IMR-90 (cell line): ENCODE measurements around the gene CDK5RAP3. TPM values are rescaled to one million over a fixed set of nuclear protein-coding genes. Genes with fewer than 3 reads are reported as not detected.

Source experiments
- ATAC-seq: fragments of 200-7000 bp; cut with Tn5 transposase; 2 replicates; pipeline ENCODE4 v1.9.1; 2020; ENCODE audit warnings: low read depth, mild to moderate bottlenecking, moderate library complexity
- BruUV-seq: library from RNA; stranded (reverse); fragments of 400-500 nt; replicated peaks from 2 replicates; lab custom pipeline; 2021; lab: Mats Ljungman, UMichigan
- CTCF ChIA-PET: fragments of 300-600 bp; formaldehyde crosslinking; extraction: SDS; loops from one replicate; lab custom pipeline; 2021; ENCODE audit warnings: antibody characterized with exemption; lab: Yijun Ruan, JAX
- POLR2A ChIA-PET: fragments of 300-600 bp; sonication (Branson Sonifier 250); formaldehyde crosslinking; loops from one replicate; lab custom pipeline; 2022; ENCODE audit warnings: antibody characterized with exemption; ENCODE audit not compliant: unreplicated experiment; lab: Charles Lee
- DNase-seq: peaks from one replicate; pipeline ENCODE4 v3.0.0; 2013
- H2AFZ ChIP-seq: replicated peaks from 2 replicates; pipeline ENCODE3; 2013; ENCODE audit warnings: low read length, mild to moderate bottlenecking; ENCODE audit not compliant: poor library complexity
- H2AK5ac ChIP-seq: 2 replicates; pipeline ENCODE4 v1.6.1; 2013; ENCODE audit warnings: low read depth, low read length, inconsistent platforms
- H2AK9ac ChIP-seq: replicated peaks from 2 replicates; pipeline ENCODE3; 2013; ENCODE audit warnings: mild to moderate bottlenecking, low read depth, low read length, moderate library complexity; ENCODE audit not compliant: poor library complexity
- H2BK120ac ChIP-seq: 2 replicates; pipeline ENCODE4 v1.6.1; 2013; ENCODE audit warnings: low read depth, low read length, inconsistent platforms
- H2BK15ac ChIP-seq: 3 replicates; pipeline ENCODE4 v1.6.1; 2013; ENCODE audit warnings: low read depth, low read length, inconsistent platforms
- H2BK20ac ChIP-seq: 2 replicates; pipeline ENCODE4 v1.6.1; 2013; ENCODE audit warnings: low read depth, mild to moderate bottlenecking, inconsistent platforms, low read length, moderate library complexity
- H2BK5ac ChIP-seq: 2 replicates; pipeline ENCODE4 v1.6.1; 2013; ENCODE audit warnings: mild to moderate bottlenecking, low read depth, low read length, inconsistent platforms; ENCODE audit not compliant: poor library complexity, severe bottlenecking
- H3K14ac ChIP-seq: replicated peaks from 2 replicates; pipeline ENCODE4 v1.6.1; 2013; ENCODE audit warnings: low read depth, low read length, inconsistent platforms
- H3K18ac ChIP-seq: 2 replicates; pipeline ENCODE4 v1.6.1; 2013; ENCODE audit warnings: low read depth, low read length, control low read depth
- H3K23ac ChIP-seq: 2 replicates; pipeline ENCODE4 v1.6.1; 2013; ENCODE audit warnings: low read depth, low read length, inconsistent platforms
- H3K27ac ChIP-seq: 2 replicates; pipeline ENCODE4 v1.5.1; 2013; ENCODE audit warnings: mild to moderate bottlenecking, control low read depth, low read length; ENCODE audit not compliant: insufficient read depth
- H3K27me3 ChIP-seq: 2 replicates; pipeline ENCODE4 v1.6.1; 2013; ENCODE audit warnings: low read length; ENCODE audit not compliant: control insufficient read depth, insufficient read depth
- H3K36me3 ChIP-seq: 2 replicates; pipeline ENCODE4 v1.6.1; 2013; ENCODE audit warnings: low read length, mixed read lengths; ENCODE audit not compliant: control insufficient read depth, insufficient read depth
- H3K4ac ChIP-seq: 2 replicates; pipeline ENCODE4 v1.6.1; 2013; ENCODE audit warnings: low read depth, low read length, inconsistent platforms
- H3K4me1 ChIP-seq: 2 replicates; pipeline ENCODE4 v1.6.1; 2013; ENCODE audit warnings: low read length, mixed read lengths; ENCODE audit not compliant: control insufficient read depth, insufficient read depth
- H3K4me2 ChIP-seq: 2 replicates; pipeline ENCODE4 v1.6.1; 2013; ENCODE audit warnings: low read depth, mild to moderate bottlenecking, control low read depth, low read length, moderate library complexity
- H3K4me3 ChIP-seq: 2 replicates; pipeline ENCODE4 v1.5.1; 2013; ENCODE audit warnings: low read depth, mild to moderate bottlenecking, control low read depth, low read length, moderate library complexity; ENCODE audit not compliant: insufficient read depth
- H3K56ac ChIP-seq: 2 replicates; pipeline ENCODE4 v1.6.1; 2013; ENCODE audit warnings: low read length, inconsistent platforms; ENCODE audit not compliant: insufficient read depth; ENCODE audit errors: extremely low read depth
- H3K79me1 ChIP-seq, 2 experiments: 2 replicates each; pipeline ENCODE4 v1.6.1; 2013; ENCODE audit warnings: low read length in 2 of 2, inconsistent platforms in 1 of 2, low read depth in 1 of 2
- H3K9ac ChIP-seq: 2 replicates; pipeline ENCODE4 v1.6.1; 2013; ENCODE audit warnings: low read depth, low read length, control low read depth
- H3K9me1 ChIP-seq: 2 replicates; pipeline ENCODE4 v1.6.1; 2013; ENCODE audit warnings: low read length, inconsistent platforms; ENCODE audit not compliant: insufficient read depth
- H3K9me3 ChIP-seq: 2 replicates; pipeline ENCODE4 v1.6.1; 2013; ENCODE audit warnings: low read length; ENCODE audit not compliant: control insufficient read depth, insufficient read depth
- H4K20me1 ChIP-seq: 2 replicates; pipeline ENCODE4 v1.6.1; 2013; ENCODE audit warnings: low read length, inconsistent platforms; ENCODE audit not compliant: insufficient read depth
- H4K5ac ChIP-seq: 2 replicates; pipeline ENCODE4 v1.6.1; 2013; ENCODE audit warnings: mild to moderate bottlenecking, low read depth, low read length, control low read depth
- H4K8ac ChIP-seq, 2 experiments: 2 replicates each; pipeline ENCODE4 v1.6.1; 2013; ENCODE audit warnings: low read depth in 2 of 2, low read length in 2 of 2, control low read depth in 1 of 2, inconsistent platforms in 1 of 2
- H4K91ac ChIP-seq: 2 replicates; pipeline ENCODE4 v1.6.1; 2013; ENCODE audit warnings: low read depth, low read length, inconsistent platforms; ENCODE audit not compliant: insufficient read depth
- BHLHE40 ChIP-seq: fragments of 150-350 bp; IDR thresholded peaks from 2 replicates; pipeline ENCODE4 v1.6.1; 2016; ENCODE audit warnings: mild to moderate bottlenecking, low read depth, low read length
- CEBPB ChIP-seq: IDR thresholded peaks from 2 replicates; pipeline ENCODE4 v1.6.1; 2012; ENCODE audit warnings: low read depth, low read length, improper control_type of control experiment
- CHD1 ChIP-seq: IDR thresholded peaks from 2 replicates; pipeline ENCODE4 v1.6.1; 2012; ENCODE audit warnings: low read depth, low read length, improper control_type of control experiment
- CTCF ChIP-seq: conservative IDR thresholded peaks from 2 replicates; pipeline ENCODE4 v1.5.1; 2012; ENCODE audit warnings: mild to moderate bottlenecking, low read depth, low read length, improper control_type of control experiment
- ELK1 ChIP-seq: fragments of 150-350 bp; IDR thresholded peaks from 2 replicates; pipeline ENCODE4 v1.6.1; 2016; ENCODE audit warnings: low read depth, mild to moderate bottlenecking, low read length, moderate library complexity, borderline replicate concordance
- FOS ChIP-seq: fragments of 150-350 bp; IDR thresholded peaks from 2 replicates; pipeline ENCODE4 v1.6.1; 2016; ENCODE audit warnings: low read depth, low read length
- MAFK ChIP-seq: IDR thresholded peaks from 2 replicates; pipeline ENCODE4 v1.6.1; 2012; ENCODE audit warnings: low read depth, low read length, improper control_type of control experiment
- MAZ ChIP-seq: IDR thresholded peaks from 2 replicates; pipeline ENCODE4 v1.6.1; 2012; ENCODE audit warnings: low read depth, mild to moderate bottlenecking, low read length, improper control_type of control experiment, moderate library complexity, borderline replicate concordance
- MXI1 ChIP-seq: IDR thresholded peaks from 2 replicates; pipeline ENCODE4 v1.6.1; 2012; ENCODE audit warnings: low read depth, mild to moderate bottlenecking, low read length, moderate library complexity, borderline replicate concordance
- NFE2L2 ChIP-seq: fragments of 150-350 bp; IDR thresholded peaks from 2 replicates; pipeline ENCODE4 v1.6.1; 2016; ENCODE audit warnings: low read depth, mild to moderate bottlenecking, low read length
- POLR2A ChIP-seq: IDR thresholded peaks from 2 replicates; pipeline ENCODE4 v1.6.1; 2012; ENCODE audit warnings: mild to moderate bottlenecking, low read depth, low read length
- RAD21 ChIP-seq: IDR thresholded peaks from 2 replicates; pipeline ENCODE4 v1.6.1; 2012; ENCODE audit warnings: low read length, improper control_type of control experiment
- RCOR1 ChIP-seq: IDR thresholded peaks from 2 replicates; pipeline ENCODE4 v1.6.1; 2012; ENCODE audit warnings: mild to moderate bottlenecking, low read length, improper control_type of control experiment; ENCODE audit not compliant: insufficient replicate concordance
- RFX5 ChIP-seq: IDR thresholded peaks from 2 replicates; pipeline ENCODE4 v1.8.0; 2012; ENCODE audit warnings: low read depth, mild to moderate bottlenecking, low read length, moderate library complexity
- SMC3 ChIP-seq: fragments of 150-350 bp; IDR thresholded peaks from 2 replicates; pipeline ENCODE4 v1.6.1; 2016; ENCODE audit warnings: low read depth, mild to moderate bottlenecking, antibody characterized with exemption, low read length, moderate library complexity
- USF2 ChIP-seq: fragments of 150-350 bp; IDR thresholded peaks from 2 replicates; pipeline ENCODE4 v1.6.1; 2017; ENCODE audit warnings: mild to moderate bottlenecking, antibody characterized with exemption, low read length, low read depth
- WGBS, 2 experiments: methylation state at CpG; one replicate each; pipeline versions ENCODE4 v1.1.5 to v1.1.7; 2013; ENCODE audit warnings: missing lambda C conversion rate in 2 of 2; ENCODE audit not compliant: insufficient read length in 1 of 2; ENCODE audit errors: extremely low coverage in 2 of 2; 5-methylcytosine and 5-hydroxymethylcytosine counted together
- dilution Hi-C: fragments of 300-500 bp; cut with HindIII; formaldehyde crosslinking; loops from one replicate; pipeline ENCODE4 v1.14.3; 2018; ENCODE audit warnings: low sequenced_read_pairs; ENCODE audit not compliant: unreplicated experiment
- in situ Hi-C: fragments of 300-500 bp; cut with MboI; formaldehyde crosslinking; loops from 3 replicates; pipeline ENCODE4 v1.14.3; 2019; ENCODE audit warnings: low sequenced_read_pairs, inconsistent platforms, mixed read lengths
- intact Hi-C: fragments of 100-400 bp; cut with micrococcal nuclease; formaldehyde crosslinking; loops from 2 replicates; pipeline ENCODE4 v1.10.0; 2022
- polyA plus RNA-seq, 3 experiments: library from polyadenylated mRNA; depleted of rRNA; stranded (reverse); fragments of >200 nt; gene quantifications; 2 replicates each; pipeline ENCODE4 v1.2.3, GENCODE V29; 2012; ENCODE audit warnings: low replicate concordance in 1 of 3
- total RNA-seq: library from RNA; depleted of rRNA; stranded (reverse); fragments of >200 nt; gene quantifications from 2 replicates; pipeline ENCODE4 v1.2.3, GENCODE V29; 2012

CDK5RAP3 gene
- total and polyA plus RNA-seq, 2 of the 4 experiments (the other 2 are of a cell fraction): 75.3 to 153 TPM

GRCh38 chr17:47935961-47936360 lies 35.0 kb upstream of the CDK5RAP3 start:
- peak overlapping the region; percentile 25 for H2BK5ac ChIP-seq
- H3K14ac ChIP-seq: peak overlapping the region; percentile 8; the same call in 1 of the 2 replicates
- POLR2A ChIA-PET: no interaction called here
- H2AFZ ChIP-seq: peak overlapping the region; percentile 64
- no peak overlapping the region for H4K5ac ChIP-seq
- peak overlapping the region; percentile 62 for H4K91ac ChIP-seq
- H3K4me1 ChIP-seq: peaks cover 4% of the 10 kb centered on the region; the same call in 1 of the 2 replicates
- H3K23ac ChIP-seq: 0 out of 2 replicates have a peak overlapping the region, but pooled peaks have one; percentile 20
- DNase-seq (peak; percentile 85), ATAC-seq (peak; percentile 89)
- no peaks in the 10 kb centered on the region for H3K27me3 ChIP-seq
- peak overlapping the region in 1 of 2 experiments; percentile 71; a peak in 1 of 4 replicates for H4K8ac ChIP-seq
- H3K18ac ChIP-seq: no peak overlapping the region
- H4K20me1 ChIP-seq: no peaks in the 10 kb centered on the region
- H3K4ac ChIP-seq: peak overlapping the region; percentile 2; the same call in 1 of the 2 replicates
- H3K36me3 ChIP-seq: no peaks in the 10 kb centered on the region
- H3K9me3 ChIP-seq: no peaks in the 10 kb centered on the region
- intact Hi-C loops (no loop called here), dilution Hi-C loops (no loop called here), in situ Hi-C loops (no loop called here)
- peaks cover 3 to 21% of the 10 kb centered on the region in 2 experiments; a peak in 1 of 4 replicates for H3K79me1 ChIP-seq
- no TSS peak for BruUV-seq
- peak overlapping the region; percentile 56; the same call in 1 of the 2 replicates for H2AK5ac ChIP-seq
- H3K9me1 ChIP-seq: peaks cover 21% of the 10 kb centered on the region
- 0 out of 2 replicates have a peak overlapping the region, but pooled peaks have one; percentile 8 for H2BK120ac ChIP-seq
- H2AK9ac ChIP-seq: peak overlapping the region; percentile 6
- no peak overlapping the region for H2BK15ac ChIP-seq
- H3K4me3 ChIP-seq: no peak overlapping the region
- no peak overlapping the region for H3K56ac ChIP-seq
- H3K9ac ChIP-seq: no peak overlapping the region
- TF ChIP-seq MXI1 (no peak), NFE2L2 (no peak), CHD1 (no peak), CTCF (no peak), RCOR1 (no peak), RFX5 (no peak), FOS (no peak), CEBPB (no peak), POLR2A (no peak), ELK1 (no peak), MAFK (no peak), MAZ (no peak), USF2 (no peak), BHLHE40 (no peak), RAD21 (no peak), SMC3 (no peak)
- H3K4me2 ChIP-seq: 0 out of 2 replicates have a peak overlapping the region, but pooled peaks have one; percentile 4
- no peak overlapping the region for H2BK20ac ChIP-seq
- H3K27ac ChIP-seq: no peak overlapping the region
- CTCF ChIA-PET: interaction anchor here (1.1 kb wide), 1 partner anchor 11 kb away, joined by 4 read pairs; no protein-coding TSS in a partner anchor
- WGBS, 2 experiments: no CpG with 5 or more reads among the region's 5 CpGs
